ENCODE data around the gene INTS7.
"Not testable (repeated sequence)": the region's sequence is repeated elsewhere in the genome, so short reads cannot be mapped to it uniquely, and the experiment has no call there.

The INTS7 gene

GRCh38 chr1:211944733-211945500 lies 90.4 kb downstream of the INTS7 start:
- H3K4me3 Mint-ChIP-seq, result no peak overlapping the region
- H3K36me3 Mint-ChIP-seq (ENCODE audit: low read depth), result peaks cover 34% of the 10 kb centered on the region
- H3K9me3 Mint-ChIP-seq, result no peaks in the 10 kb centered on the region
- H3K27me3 Mint-ChIP-seq (ENCODE audit: low read depth), result no peaks in the 10 kb centered on the region
- H3K27ac Mint-ChIP-seq, result no peak overlapping the region
- peaks cover 2% of the 10 kb centered on the region for H3K4me1 Mint-ChIP-seq (ENCODE audit: low read depth)

- Mint-ChIP-seq H3K36me3 (ENCODE audit: low read depth) (peaks cover 35% of the 10 kb centered on the region), H3K4me3 (no peak overlapping the region), H3K27me3 (ENCODE audit: low read depth) (no peaks in the 10 kb centered on the region), H3K27ac (no peak overlapping the region), H3K9me3 (no peaks in the 10 kb centered on the region), H3K4me1 (ENCODE audit: low read depth) (peaks cover 17% of the 10 kb centered on the region)
Observed at GRCh38 chr1:211942583-211942982, 92.8 kb downstream of the INTS7 start.

GRCh38 chr1:211939876-211940468 lies 95.4 kb downstream of the INTS7 start:
- Mint-ChIP-seq H3K4me1 (ENCODE audit: low read depth) (peaks cover 25% of the 10 kb centered on the region), H3K36me3 (ENCODE audit: low read depth) (peaks cover 31% of the 10 kb centered on the region), H3K27ac (no peak overlapping the region), H3K4me3 (no peak overlapping the region), H3K27me3 (ENCODE audit: low read depth) (no peaks in the 10 kb centered on the region), H3K9me3 (no peaks in the 10 kb centered on the region)

GRCh38 chr1:211938561-211938997 lies 96.8 kb downstream of the INTS7 start:
- Mint-ChIP-seq H3K4me3 (peak overlapping the region; percentile 5), H3K27ac (peak overlapping the region; percentile 26), H3K36me3 (ENCODE audit: low read depth) (peaks cover 23% of the 10 kb centered on the region), H3K4me1 (ENCODE audit: low read depth) (peaks cover 25% of the 10 kb centered on the region), H3K27me3 (ENCODE audit: low read depth) (peaks cover 4% of the 10 kb centered on the region), H3K9me3 (no peaks in the 10 kb centered on the region)

GRCh38 chr1:211937422-211937821 lies 97.9 kb downstream of the INTS7 start:
- H3K4me3 Mint-ChIP-seq, H3K9me3 Mint-ChIP-seq, H3K27ac Mint-ChIP-seq: not testable (repeated sequence)
- H3K4me1 Mint-ChIP-seq (ENCODE audit: low read depth), result peaks cover 27% of the 10 kb centered on the region
- peaks cover 19% of the 10 kb centered on the region for H3K36me3 Mint-ChIP-seq (ENCODE audit: low read depth)
- peaks cover 11% of the 10 kb centered on the region for H3K27me3 Mint-ChIP-seq (ENCODE audit: low read depth)

GRCh38 chr1:211935448-211935970 lies 99.8 kb downstream of the INTS7 start:
- peaks cover 27% of the 10 kb centered on the region for H3K4me1 Mint-ChIP-seq (ENCODE audit: low read depth)
- H3K4me3 Mint-ChIP-seq, result peak overlapping the region; percentile 19
- peak overlapping the region; percentile 20 for H3K27ac Mint-ChIP-seq
- H3K27me3 Mint-ChIP-seq (ENCODE audit: low read depth), result peaks cover 11% of the 10 kb centered on the region
- peaks cover 6% of the 10 kb centered on the region for H3K36me3 Mint-ChIP-seq (ENCODE audit: low read depth)
- no peaks in the 10 kb centered on the region for H3K9me3 Mint-ChIP-seq

- Mint-ChIP-seq H3K27ac (no peak overlapping the region), H3K4me3 (no peak overlapping the region)
Observed at GRCh38 chr1:211933946-211934714, 101.2 kb downstream of the INTS7 start.

GRCh38 chr1:211932933-211933254 lies 102.5 kb downstream of the INTS7 start:
- Mint-ChIP-seq H3K27ac (no peak overlapping the region), H3K9me3 (no peaks in the 10 kb centered on the region), H3K36me3 (ENCODE audit: low read depth) (no peaks in the 10 kb centered on the region), H3K4me1 (ENCODE audit: low read depth) (peaks cover 15% of the 10 kb centered on the region), H3K4me3 (no peak overlapping the region), H3K27me3 (ENCODE audit: low read depth) (peaks cover 18% of the 10 kb centered on the region)

More at GRCh38 chr1:211933946-211934714, 101.2 kb downstream of the INTS7 start:
- H3K36me3 Mint-ChIP-seq (ENCODE audit: low read depth), result no peaks in the 10 kb centered on the region
- H3K9me3 Mint-ChIP-seq, result no peaks in the 10 kb centered on the region
- peaks cover 15% of the 10 kb centered on the region for H3K27me3 Mint-ChIP-seq (ENCODE audit: low read depth)
- peaks cover 24% of the 10 kb centered on the region for H3K4me1 Mint-ChIP-seq (ENCODE audit: low read depth)

- Mint-ChIP-seq H3K36me3 (ENCODE audit: low read depth) (no peaks in the 10 kb centered on the region), H3K9me3 (no peaks in the 10 kb centered on the region), H3K27ac (no peak overlapping the region), H3K4me3 (no peak overlapping the region), H3K27me3 (ENCODE audit: low read depth) (peaks cover 18% of the 10 kb centered on the region), H3K4me1 (ENCODE audit: low read depth) (peaks cover 15% of the 10 kb centered on the region)
Observed at GRCh38 chr1:211932231-211932932, 103.0 kb downstream of the INTS7 start.

- no peak overlapping the region for H3K4me3 Mint-ChIP-seq
- peaks cover 18% of the 10 kb centered on the region for H3K27me3 Mint-ChIP-seq (ENCODE audit: low read depth)
- no peaks in the 10 kb centered on the region for H3K9me3 Mint-ChIP-seq
- no peak overlapping the region for H3K27ac Mint-ChIP-seq
- no peaks in the 10 kb centered on the region for H3K36me3 Mint-ChIP-seq (ENCODE audit: low read depth)
- peaks cover 7% of the 10 kb centered on the region for H3K4me1 Mint-ChIP-seq (ENCODE audit: low read depth)
Observed at GRCh38 chr1:211929683-211930082, 105.7 kb downstream of the INTS7 start.

GRCh38 chr1:211928993-211929637 lies 106.2 kb downstream of the INTS7 start:
- no peaks in the 10 kb centered on the region for H3K9me3 Mint-ChIP-seq
- no peaks in the 10 kb centered on the region for H3K36me3 Mint-ChIP-seq (ENCODE audit: low read depth)
- H3K27ac Mint-ChIP-seq, result no peak overlapping the region
- H3K27me3 Mint-ChIP-seq (ENCODE audit: low read depth), result peaks cover 23% of the 10 kb centered on the region
- peaks cover 7% of the 10 kb centered on the region for H3K4me1 Mint-ChIP-seq (ENCODE audit: low read depth)
- no peak overlapping the region for H3K4me3 Mint-ChIP-seq

- Mint-ChIP-seq H3K27me3 (ENCODE audit: low read depth) (peaks cover 16% of the 10 kb centered on the region), H3K9me3 (no peaks in the 10 kb centered on the region), H3K4me1 (ENCODE audit: low read depth) (peaks cover 7% of the 10 kb centered on the region), H3K4me3 (no peak overlapping the region), H3K36me3 (ENCODE audit: low read depth) (no peaks in the 10 kb centered on the region), H3K27ac (no peak overlapping the region)
Observed at GRCh38 chr1:211928290-211928801, 107.0 kb downstream of the INTS7 start.

- Mint-ChIP-seq H3K27me3 (ENCODE audit: low read depth) (peaks cover 15% of the 10 kb centered on the region), H3K9me3 (no peaks in the 10 kb centered on the region), H3K4me3 (no peak overlapping the region), H3K36me3 (ENCODE audit: low read depth) (no peaks in the 10 kb centered on the region), H3K4me1 (ENCODE audit: low read depth) (peaks cover 5% of the 10 kb centered on the region), H3K27ac (no peak overlapping the region)
Observed at GRCh38 chr1:211925016-211925415, 110.3 kb downstream of the INTS7 start.

Measured in T-helper 1 cell treated with Interleukin-12 subunit alpha and Interleukin-12 subunit beta and Interleukin-4 antibody, amounts not matched to agents 30 μg/mL and 1 μg/mL, for 36 hours (primary cell).